ENCODE measurements around the gene F7.

Gene F7

DNA sequence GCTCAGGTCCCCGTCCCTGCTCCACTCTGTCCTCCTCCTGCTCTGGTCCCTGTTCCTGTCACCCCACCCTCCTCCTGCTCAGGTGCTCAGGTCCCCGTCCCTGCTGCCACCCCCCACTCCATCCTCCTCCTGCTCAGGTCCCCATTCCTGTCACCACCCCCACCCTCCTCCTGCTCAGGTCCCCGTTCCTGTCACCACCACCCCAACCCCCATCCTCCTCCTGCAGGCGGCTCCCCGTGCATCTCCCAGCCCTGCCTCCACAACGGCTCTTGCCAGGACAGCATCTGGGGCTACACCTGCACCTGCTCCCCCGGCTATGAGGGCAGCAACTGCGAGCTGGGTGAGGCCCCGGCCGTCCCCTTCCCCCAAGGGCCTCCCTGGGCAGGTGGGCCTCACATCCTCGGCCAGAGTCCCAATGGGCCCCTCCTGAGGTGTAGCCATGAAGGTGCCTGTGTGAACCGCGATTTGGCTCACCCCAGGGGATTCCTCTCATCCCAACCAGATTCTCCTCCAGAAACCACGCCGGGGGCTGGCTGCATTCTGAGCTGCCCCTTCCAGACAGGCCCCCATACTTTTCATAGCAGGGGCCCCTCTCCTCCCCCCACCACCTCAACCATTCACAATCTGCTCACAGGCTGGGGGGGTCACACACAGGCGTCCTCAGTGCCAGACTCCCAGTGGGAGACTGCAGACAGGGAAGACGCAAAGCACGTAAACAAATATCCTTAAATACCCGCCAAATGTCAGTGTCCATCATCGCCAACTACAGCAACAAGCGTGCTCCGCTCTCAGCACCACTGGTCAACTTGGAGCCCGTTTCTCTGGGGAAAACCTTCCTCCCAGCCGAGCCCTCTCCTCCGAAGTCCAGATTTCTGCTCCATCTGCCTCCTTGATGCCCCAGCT, 57.4 kb downstream of the F7 start:
- Mint-ChIP-seq H3K4me3 (peak overlapping the region; percentile 44), H3K36me3 (peaks cover 6% of the 10 kb centered on the region), H3K4me1 (peaks cover 14% of the 10 kb centered on the region), H3K9me3 (peaks cover 6% of the 10 kb centered on the region), H3K27me3 (peaks cover 21% of the 10 kb centered on the region), H3K27ac (no peak overlapping the region)
- ATAC-seq = no peak

- peak; percentile 31 for ATAC-seq
- Mint-ChIP-seq H3K4me3 (no peak overlapping the region), H3K36me3 (peaks cover 21% of the 10 kb centered on the region), H3K27me3 (peaks cover 21% of the 10 kb centered on the region), H3K9me3 (peaks cover 6% of the 10 kb centered on the region), H3K27ac (no peak overlapping the region), H3K4me1 (peaks cover 14% of the 10 kb centered on the region)
Measured at GRCh38 chr13:113164492-113164891, 58.9 kb downstream of the F7 start.

DNA sequence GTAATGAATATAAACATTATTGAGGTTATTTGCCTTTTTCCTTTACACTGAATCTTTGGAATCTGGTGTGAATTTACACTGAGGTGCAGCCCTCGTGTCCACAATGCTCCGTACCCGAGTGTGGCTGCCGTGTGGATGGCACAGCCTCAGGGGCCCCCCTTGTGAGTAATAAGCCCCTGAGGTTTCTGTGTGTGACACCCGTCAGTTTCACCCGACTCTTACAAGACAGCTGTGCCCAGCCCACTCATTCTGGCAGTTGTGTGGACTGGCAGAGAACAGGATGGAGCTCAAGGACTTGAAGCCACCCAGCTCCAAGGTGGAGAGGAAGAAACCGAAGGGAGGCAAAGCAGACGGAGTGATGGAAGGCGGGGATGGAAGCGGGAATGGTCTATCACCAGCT, 60.7 kb downstream of the F7 start:
- H3K36me3 Mint-ChIP-seq = peaks cover 31% of the 10 kb centered on the region
- peaks cover 16% of the 10 kb centered on the region for H3K27me3 Mint-ChIP-seq
- peaks cover 11% of the 10 kb centered on the region for H3K4me1 Mint-ChIP-seq
- H3K27ac Mint-ChIP-seq = no peak overlapping the region
- no peak for ATAC-seq
- H3K4me3 Mint-ChIP-seq = no peak overlapping the region
- peaks cover 6% of the 10 kb centered on the region for H3K9me3 Mint-ChIP-seq

DNA sequence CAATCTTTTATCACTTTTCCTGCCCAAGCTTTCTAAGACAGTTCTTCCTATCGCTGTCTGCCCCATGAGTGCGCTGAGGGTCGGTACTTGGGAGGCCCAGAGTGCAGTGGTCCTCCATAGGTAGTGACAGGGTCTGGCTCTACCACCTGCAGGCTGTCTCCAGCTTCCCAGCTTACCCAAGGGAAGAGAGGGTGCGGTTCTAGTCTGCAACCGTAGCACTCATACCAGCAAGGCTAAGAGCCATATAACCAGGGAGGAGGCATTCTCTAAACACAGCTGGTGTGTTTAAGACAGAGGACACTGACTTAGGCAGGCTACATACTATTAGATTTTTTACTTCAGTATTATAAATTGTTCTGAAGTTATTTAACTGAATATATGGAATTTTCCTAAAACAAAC, 61.1 kb downstream of the F7 start:
- no peak overlapping the region for H3K4me3 Mint-ChIP-seq
- H3K9me3 Mint-ChIP-seq = peaks cover 6% of the 10 kb centered on the region
- no peak for ATAC-seq
- H3K27ac Mint-ChIP-seq = no peak overlapping the region
- H3K4me1 Mint-ChIP-seq = peaks cover 8% of the 10 kb centered on the region
- peaks cover 36% of the 10 kb centered on the region for H3K36me3 Mint-ChIP-seq
- peaks cover 12% of the 10 kb centered on the region for H3K27me3 Mint-ChIP-seq

DNA sequence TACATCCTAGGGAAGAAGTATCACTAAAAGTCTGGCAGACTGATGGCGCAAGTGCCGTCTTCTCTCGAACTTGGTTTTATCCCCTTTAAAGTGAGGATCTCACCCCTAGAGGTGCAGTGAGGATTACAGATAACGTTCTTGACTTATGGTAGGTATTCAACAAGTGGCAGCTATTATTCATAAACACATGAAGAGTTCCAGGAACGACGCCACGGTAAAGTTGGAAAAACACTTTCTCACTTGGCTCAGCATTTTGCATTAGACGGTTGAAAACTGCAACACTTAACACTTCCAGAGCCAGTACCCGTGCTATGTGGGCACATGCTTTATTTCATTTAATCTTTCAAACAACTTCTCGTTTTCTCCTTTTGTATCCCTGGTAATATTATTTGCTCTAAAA, 61.6 kb downstream of the F7 start:
- H3K4me1 Mint-ChIP-seq = peaks cover 8% of the 10 kb centered on the region
- peaks cover 6% of the 10 kb centered on the region for H3K9me3 Mint-ChIP-seq
- no peak overlapping the region for H3K4me3 Mint-ChIP-seq
- H3K36me3 Mint-ChIP-seq = peaks cover 40% of the 10 kb centered on the region
- H3K27me3 Mint-ChIP-seq = peaks cover 12% of the 10 kb centered on the region
- H3K27ac Mint-ChIP-seq = no peak overlapping the region
- ATAC-seq = no peak

GRCh38 chr13:113167575-113167974, 62.0 kb downstream of the F7 start:
- Mint-ChIP-seq H3K27me3 (peaks cover 12% of the 10 kb centered on the region), H3K27ac (no peak overlapping the region), H3K9me3 (peaks cover 6% of the 10 kb centered on the region), H3K4me3 (no peak overlapping the region), H3K4me1 (peaks cover 8% of the 10 kb centered on the region), H3K36me3 (peaks cover 45% of the 10 kb centered on the region)
- no peak for ATAC-seq

DNA sequence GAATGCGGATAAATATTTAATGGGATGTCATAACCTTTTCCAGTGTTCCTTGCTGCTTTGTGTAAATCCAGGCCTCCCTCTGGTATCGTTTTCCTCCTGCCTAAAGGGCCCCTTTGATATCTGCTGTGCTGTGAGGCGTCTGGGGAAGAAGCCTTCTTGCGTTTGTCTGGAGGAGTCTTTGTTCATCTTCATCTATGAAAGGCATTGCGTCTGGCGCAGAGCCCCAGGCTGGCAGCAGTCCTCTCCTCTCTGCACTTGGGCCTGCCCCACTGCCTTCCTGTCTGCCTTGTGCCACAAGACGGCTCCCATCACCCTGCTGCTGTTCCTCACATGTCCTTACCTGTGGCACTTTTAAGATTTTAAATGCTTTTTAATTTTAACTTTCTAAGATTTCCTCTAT, 62.6 kb downstream of the F7 start:
- peaks cover 2% of the 10 kb centered on the region for H3K4me1 Mint-ChIP-seq
- H3K27me3 Mint-ChIP-seq = peaks cover 6% of the 10 kb centered on the region
- H3K36me3 Mint-ChIP-seq = peaks cover 49% of the 10 kb centered on the region
- peaks cover 6% of the 10 kb centered on the region for H3K9me3 Mint-ChIP-seq
- no peak overlapping the region for H3K4me3 Mint-ChIP-seq
- no peak for ATAC-seq
- no peak overlapping the region for H3K27ac Mint-ChIP-seq

- Mint-ChIP-seq H3K27me3 (no peaks in the 10 kb centered on the region), H3K4me3 (no peak overlapping the region), H3K9me3 (peaks cover 6% of the 10 kb centered on the region), H3K27ac (no peak overlapping the region), H3K36me3 (peaks cover 50% of the 10 kb centered on the region), H3K4me1 (no peaks in the 10 kb centered on the region)
- ATAC-seq = no peak
Measured at GRCh38 chr13:113169277-113170272, 64.0 kb downstream of the F7 start.
